Thymus (tissue), 2 donors: Measurements from ENCODE around the gene UCN3. TPM values are rescaled to one million over a fixed set of nuclear protein-coding genes. Genes with fewer than 3 reads are reported as not detected.

Experiments
- polyA plus RNA-seq: library from polyadenylated mRNA; stranded (reverse); fragments of 200-250 nt; gene quantifications from one replicate; pipeline ENCODE4 v1.2.3, GENCODE V29; 2013
- total RNA-seq: library from RNA; stranded (reverse); fragments of 120-200 nt; gene quantifications from one replicate; pipeline ENCODE4 v1.2.4, GENCODE V29; 2013
- donor health status: healthy.

UCN3 gene
- total and polyA plus RNA-seq, 2 donors = 0.19 to 0.30 TPM

Other genes with a start within 250 kb of the UCN3 start
- gene AKR1C8, start 179.8 kb upstream of the UCN3 start, total RNA-seq = 0.09 TPM
- 0.09 TPM for gene AKR1C8, start 179.8 kb upstream of the UCN3 start, polyA plus RNA-seq
- gene AKR1C4, start 168.1 kb upstream of the UCN3 start, total RNA-seq = not detected
- 0.02 TPM for gene AKR1C4, start 168.1 kb upstream of the UCN3 start, polyA plus RNA-seq
- 1.3 TPM for gene TUBAL3, start 39.9 kb downstream of the UCN3 start, total RNA-seq
- gene TUBAL3, start 39.9 kb downstream of the UCN3 start, polyA plus RNA-seq = 0.46 TPM
- gene NET1, start 47.6 kb downstream of the UCN3 start, total RNA-seq = 58.2 TPM
- gene NET1, start 47.6 kb downstream of the UCN3 start, polyA plus RNA-seq = 63.6 TPM
- gene CALML5, start 134.6 kb downstream of the UCN3 start, total RNA-seq = 32.6 TPM
- 368 TPM for gene CALML5, start 134.6 kb downstream of the UCN3 start, polyA plus RNA-seq
- 144 TPM for gene CALML3, start 160.0 kb downstream of the UCN3 start, total RNA-seq
- 142 TPM for gene CALML3, start 160.0 kb downstream of the UCN3 start, polyA plus RNA-seq